Large intestine (tissue), 3 donors: Measurements from ENCODE around the gene ZNF710. TPM values are rescaled to one million over a fixed set of nuclear protein-coding genes. Genes with fewer than 3 reads are reported as not detected.

Experiments
- DNase-seq, 2 donors: peaks; one replicate each; pipeline versions ENCODE4 v3.0.0 to v3.0.0-alpha.2; 2013
- H3K27ac ChIP-seq: one replicate; pipeline ENCODE4 v1.5.1; 2013; ENCODE audit warnings: low read length
- H3K27me3 ChIP-seq: 2 replicates; pipeline ENCODE4 v1.6.1; 2013; ENCODE audit warnings: low read length; ENCODE audit not compliant: control insufficient read depth, insufficient read depth
- H3K36me3 ChIP-seq: 2 replicates; pipeline ENCODE4 v1.6.1; 2013; ENCODE audit warnings: low read length; ENCODE audit not compliant: control insufficient read depth, insufficient read depth
- H3K4me1 ChIP-seq: one replicate; pipeline ENCODE4 v1.6.1; 2013; ENCODE audit warnings: low read length; ENCODE audit not compliant: control insufficient read depth, insufficient read depth
- H3K4me3 ChIP-seq: one replicate; pipeline ENCODE4 v1.5.1; 2013; ENCODE audit warnings: low read length
- H3K9me3 ChIP-seq: one replicate; pipeline ENCODE4 v1.6.1; 2013; ENCODE audit warnings: mild to moderate bottlenecking, low read depth, low read length, moderate library complexity; ENCODE audit not compliant: control insufficient read depth
- WGBS: methylation state at CpG from one replicate; pipeline ENCODE4 v1.1.5; 2013; ENCODE audit warnings: low lambda C conversion rate; ENCODE audit not compliant: insufficient coverage; 5-methylcytosine and 5-hydroxymethylcytosine counted together
- polyA plus RNA-seq: library from polyadenylated mRNA; unstranded; fragments of 120-200 nt; gene quantifications from one replicate; pipeline ENCODE4 v1.2.1, GENCODE V29; 2013

Gene ZNF710
- polyA plus RNA-seq, 1 donor = 22.6 TPM

- Histone ChIP-seq H3K27me3 (no peaks in the 10 kb centered on the region), H3K36me3 (peaks cover 81% of the 10 kb centered on the region), H3K27ac (no peak overlapping the region), H3K9me3 (no peaks in the 10 kb centered on the region), H3K4me1 (peaks cover 26% of the 10 kb centered on the region), H3K4me3 (no peak overlapping the region)
- WGBS = no CpG with 5 or more reads among the region's 7 CpGs
- DNase-seq = no peak
These were observed 77.8 kb downstream of the ZNF710 start for GRCh38 chr15:90078965-90079364.

DNA sequence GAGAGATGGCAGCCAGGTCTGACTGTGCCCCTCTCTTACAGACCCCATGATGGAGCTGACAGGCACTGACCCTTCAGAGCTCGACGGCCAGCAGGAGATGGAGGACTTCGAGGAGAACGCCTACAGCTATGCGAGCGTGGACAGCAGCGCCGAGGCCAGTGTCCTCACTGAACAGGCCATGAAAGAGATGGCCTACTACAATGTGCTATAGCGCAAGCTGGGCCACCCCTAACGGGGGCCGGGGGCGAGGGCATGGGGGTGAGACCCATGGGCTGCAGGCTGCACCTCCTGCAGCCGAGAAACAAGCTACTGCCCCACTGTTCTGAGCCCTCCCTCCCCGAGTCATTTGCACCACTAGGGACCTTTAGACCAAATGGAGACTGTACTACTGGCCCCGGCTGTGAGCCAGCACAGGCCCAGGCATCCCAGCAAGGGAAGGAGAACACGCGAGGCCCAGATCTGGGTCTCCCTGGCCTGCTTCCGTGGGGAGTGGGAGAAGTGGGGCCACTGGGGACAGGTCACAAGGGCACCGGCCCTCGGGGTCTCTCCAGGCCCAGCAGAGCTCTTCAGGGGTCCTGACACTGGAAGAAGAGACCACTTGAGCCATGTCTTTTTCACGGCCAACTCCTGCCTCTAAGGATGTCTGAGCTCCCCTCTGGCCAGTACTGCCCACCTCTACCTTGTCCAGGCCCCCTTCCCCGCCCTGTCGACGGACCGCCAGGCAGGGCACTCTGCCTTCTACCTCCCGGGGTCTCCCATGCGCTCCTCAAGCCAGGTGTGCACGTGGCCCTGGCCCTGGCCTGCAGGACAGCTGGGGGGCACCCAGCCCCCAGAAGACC lies 78.7 kb downstream of the ZNF710 start:
- Histone ChIP-seq H3K4me3 (no peak overlapping the region), H3K36me3 (peaks cover 81% of the 10 kb centered on the region), H3K27me3 (no peaks in the 10 kb centered on the region), H3K4me1 (peaks cover 17% of the 10 kb centered on the region), H3K9me3 (no peaks in the 10 kb centered on the region), H3K27ac (no peak overlapping the region)
- no peak for DNase-seq
- no CpG with 5 or more reads among the region's 28 CpGs for WGBS

- Histone ChIP-seq H3K27ac (no peak overlapping the region), H3K36me3 (peaks cover 80% of the 10 kb centered on the region)
These were observed 79.3 kb downstream of the ZNF710 start for GRCh38 chr15:90080458-90080755.

DNA sequence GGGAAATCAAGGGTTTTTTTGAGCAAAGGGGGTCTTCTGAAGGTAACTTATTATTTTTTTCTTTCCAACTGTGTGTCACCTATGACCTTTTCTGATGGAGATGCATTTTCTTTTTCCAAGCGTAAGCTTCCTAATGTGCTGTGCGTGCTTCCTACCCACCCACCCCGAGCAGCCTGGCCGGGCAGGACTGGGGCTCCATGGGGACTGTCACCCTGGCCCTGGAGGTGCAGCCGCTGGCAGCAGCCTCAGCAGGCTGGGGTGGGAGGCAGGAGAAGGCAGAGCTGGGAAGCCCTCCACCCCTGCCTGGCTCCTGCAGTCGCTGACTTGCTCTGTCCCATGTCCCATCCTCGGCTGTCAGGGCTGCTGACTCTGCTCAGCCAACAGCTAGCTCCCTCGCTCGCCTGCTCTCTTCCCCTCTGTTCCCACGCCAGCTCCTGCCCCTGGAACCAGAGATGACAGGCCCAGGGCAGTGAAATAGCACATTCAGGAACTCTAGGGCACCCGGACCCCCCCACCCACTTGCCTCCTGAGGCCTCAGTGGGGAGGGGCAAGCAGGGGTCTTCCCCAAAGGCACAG lies 79.8 kb downstream of the ZNF710 start:
- WGBS = no CpG with 5 or more reads among the region's 11 CpGs
- DNase-seq = no peak
- no peak overlapping the region for H3K27ac ChIP-seq
- peaks cover 7% of the 10 kb centered on the region for H3K4me1 ChIP-seq
- no peaks in the 10 kb centered on the region for H3K27me3 ChIP-seq
- H3K36me3 ChIP-seq = peaks cover 81% of the 10 kb centered on the region
- no peaks in the 10 kb centered on the region for H3K9me3 ChIP-seq
- no peak overlapping the region for H3K4me3 ChIP-seq

More at GRCh38 chr15:90080458-90080755, 79.3 kb downstream of the ZNF710 start:
- WGBS = no CpG with 5 or more reads among the region's 9 CpGs
- H3K27me3 ChIP-seq = no peaks in the 10 kb centered on the region
- no peak for DNase-seq
- no peaks in the 10 kb centered on the region for H3K9me3 ChIP-seq
- H3K4me3 ChIP-seq = no peak overlapping the region
- peaks cover 11% of the 10 kb centered on the region for H3K4me1 ChIP-seq

DNA sequence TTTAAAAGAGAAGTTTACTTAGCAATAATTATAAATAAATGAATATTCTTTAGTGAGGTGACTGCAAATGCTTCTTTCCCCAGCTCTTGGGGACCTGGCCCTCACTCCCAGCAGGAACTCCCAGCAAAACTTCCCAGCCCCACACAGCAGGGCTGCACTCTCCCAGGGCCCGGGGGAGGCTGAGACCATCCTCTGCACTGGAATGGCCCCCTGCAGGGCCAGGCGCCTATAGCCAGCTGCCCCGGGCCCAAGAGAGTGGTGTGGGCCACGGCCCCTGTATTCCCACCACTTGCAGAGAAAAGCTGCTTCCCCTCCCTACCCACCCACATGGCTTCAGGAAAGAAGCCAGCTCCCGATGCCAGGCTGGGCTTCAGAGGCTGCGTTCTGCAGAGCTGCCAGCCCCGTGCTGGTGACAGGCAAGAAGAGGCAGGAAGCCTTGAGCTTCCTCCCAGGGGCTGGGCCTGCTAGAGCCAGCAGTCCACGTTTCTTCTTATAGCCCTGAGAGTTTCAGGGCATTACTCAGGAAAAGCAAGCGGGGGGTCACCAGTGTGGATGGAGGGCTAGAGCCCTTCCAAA lies 81.1 kb downstream of the ZNF710 start:
- no CpG with 5 or more reads among the region's 9 CpGs for WGBS
- no peaks in the 10 kb centered on the region for H3K27me3 ChIP-seq
- DNase-seq = no peak
- H3K27ac ChIP-seq = no peak overlapping the region
- no peak overlapping the region for H3K4me3 ChIP-seq
- H3K36me3 ChIP-seq = peaks cover 84% of the 10 kb centered on the region
- no peaks in the 10 kb centered on the region for H3K9me3 ChIP-seq
- no peaks in the 10 kb centered on the region for H3K4me1 ChIP-seq

GRCh38 chr15:90083419-90083818 lies 82.3 kb downstream of the ZNF710 start:
- no peak overlapping the region for H3K4me3 ChIP-seq
- H3K27ac ChIP-seq = no peak overlapping the region
- H3K9me3 ChIP-seq = no peaks in the 10 kb centered on the region
- no peaks in the 10 kb centered on the region for H3K4me1 ChIP-seq
- WGBS = no CpG with 5 or more reads among the region's 5 CpGs
- no peak for DNase-seq
- peaks cover 87% of the 10 kb centered on the region for H3K36me3 ChIP-seq
- H3K27me3 ChIP-seq = no peaks in the 10 kb centered on the region

- Histone ChIP-seq H3K4me3 (no peak overlapping the region), H3K27me3 (no peaks in the 10 kb centered on the region), H3K36me3 (peaks cover 84% of the 10 kb centered on the region), H3K9me3 (no peaks in the 10 kb centered on the region), H3K27ac (no peak overlapping the region), H3K4me1 (no peaks in the 10 kb centered on the region)
- WGBS = 100% methylated on average over 2 of the region's 14 CpGs
- DNase-seq = no peak
These were observed 83.0 kb downstream of the ZNF710 start for GRCh38 chr15:90083954-90084607.

DNA sequence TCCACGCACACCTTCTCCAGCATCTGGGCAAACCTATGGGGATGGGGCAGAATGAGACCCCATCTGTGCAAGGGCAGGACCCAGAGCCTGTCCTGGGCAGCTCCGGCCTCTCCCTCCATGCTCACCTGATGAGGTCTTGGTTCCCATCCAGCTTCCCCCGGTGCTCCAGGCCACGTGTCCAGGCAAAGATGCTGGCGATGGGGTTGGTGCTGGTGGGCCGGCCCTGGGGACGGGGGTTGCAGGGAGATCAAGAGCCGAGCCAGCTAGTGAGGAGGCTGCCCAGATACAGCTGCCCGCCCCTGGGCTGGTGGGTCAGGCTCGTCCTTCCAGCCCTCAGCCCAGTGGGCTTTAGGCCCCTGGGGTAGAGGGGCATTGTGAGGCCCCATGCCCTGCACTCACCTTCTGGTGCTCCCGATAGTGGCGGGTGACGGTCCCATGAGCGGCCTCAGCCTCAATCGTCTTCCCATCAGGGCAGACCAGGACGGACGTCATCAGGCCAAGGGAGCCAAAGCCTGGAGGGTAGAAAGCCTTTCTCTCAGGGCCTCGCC lies 83.8 kb downstream of the ZNF710 start:
- no peaks in the 10 kb centered on the region for H3K4me1 ChIP-seq
- H3K27me3 ChIP-seq = no peaks in the 10 kb centered on the region
- WGBS = no CpG with 5 or more reads among the region's 18 CpGs
- peaks cover 84% of the 10 kb centered on the region for H3K36me3 ChIP-seq
- no peak for DNase-seq
- H3K4me3 ChIP-seq = no peak overlapping the region
- H3K9me3 ChIP-seq = no peaks in the 10 kb centered on the region
- no peak overlapping the region for H3K27ac ChIP-seq

- Histone ChIP-seq H3K27ac (no peak overlapping the region), H3K4me3 (no peak overlapping the region), H3K36me3 (peaks cover 84% of the 10 kb centered on the region), H3K9me3 (no peaks in the 10 kb centered on the region), H3K27me3 (no peaks in the 10 kb centered on the region), H3K4me1 (peaks cover 1% of the 10 kb centered on the region)
- no peak for DNase-seq
- no CpG with 5 or more reads among the region's 3 CpGs for WGBS
These were observed 84.4 kb downstream of the ZNF710 start for GRCh38 chr15:90085565-90085964.

DNA sequence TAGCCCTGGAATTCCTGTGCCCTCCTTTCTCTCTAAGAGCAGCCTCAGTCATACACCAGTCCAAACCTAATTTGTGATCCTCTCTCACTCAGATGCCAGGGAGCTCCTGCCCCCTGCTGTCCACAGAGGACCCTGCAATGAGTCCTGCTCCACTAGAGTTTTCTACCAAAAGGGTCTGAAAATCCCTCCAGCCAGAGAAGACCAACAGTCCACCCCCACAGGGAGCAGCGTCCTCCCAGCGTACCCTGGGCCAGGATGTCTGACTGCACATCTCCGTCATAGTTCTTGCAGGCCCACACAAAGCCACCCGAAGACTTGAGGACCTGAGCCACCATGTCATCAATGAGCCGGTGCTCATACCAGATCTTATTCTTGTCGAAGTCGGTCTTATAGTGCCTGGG lies 85.7 kb downstream of the ZNF710 start:
- WGBS = no CpG with 5 or more reads among the region's 7 CpGs
- H3K4me1 ChIP-seq = peaks cover 12% of the 10 kb centered on the region

More for the DNA sequence above, 85.7 kb downstream of the ZNF710 start:
- DNase-seq = no peak
- Histone ChIP-seq H3K27me3 (no peaks in the 10 kb centered on the region), H3K9me3 (no peaks in the 10 kb centered on the region), H3K4me3 (no peak overlapping the region), H3K27ac (no peak overlapping the region), H3K36me3 (peaks cover 88% of the 10 kb centered on the region)
